WI38 (cell line): ENCODE measurements around the gene TMEM231.

Source experiments
- H3K4me3 ChIP-seq: 2 replicates; pipeline ENCODE4 v1.5.1; 2011; ENCODE audit warnings: low read depth, mild to moderate bottlenecking, control low read depth, low read length
- CTCF ChIP-seq: IDR thresholded peaks from 2 replicates; pipeline ENCODE4 v1.5.1; 2012; ENCODE audit warnings: low read depth, mild to moderate bottlenecking, control low read depth, low read length

TMEM231 gene

GRCh38 chr16:75590920-75591843, 35.1 kb upstream of the TMEM231 start:
- H3K4me3 ChIP-seq = no peak overlapping the region
- TF ChIP-seq CTCF = no peak

GRCh38 chr16:75589306-75589705, 33.3 kb upstream of the TMEM231 start:
- no peak for TF ChIP-seq CTCF
- H3K4me3 ChIP-seq = no peak overlapping the region

- H3K4me3 ChIP-seq = no peak overlapping the region
- TF ChIP-seq CTCF = no peak
Observed at GRCh38 chr16:75588716-75589115, 32.7 kb upstream of the TMEM231 start.

- H3K4me3 ChIP-seq = no peak overlapping the region
- TF ChIP-seq CTCF = no peak
Observed at GRCh38 chr16:75584108-75584507, 28.1 kb upstream of the TMEM231 start.

- TF ChIP-seq CTCF = no peak
- no peak overlapping the region for H3K4me3 ChIP-seq
Observed at GRCh38 chr16:75579281-75579834, 23.3 kb upstream of the TMEM231 start.

- no peak for TF ChIP-seq CTCF
- H3K4me3 ChIP-seq = no peak overlapping the region
Observed at GRCh38 chr16:75578725-75579124, 22.7 kb upstream of the TMEM231 start.

GRCh38 chr16:75578212-75578611, 22.2 kb upstream of the TMEM231 start:
- no peak overlapping the region for H3K4me3 ChIP-seq
- TF ChIP-seq CTCF = no peak
